Breast epithelium (tissue), 3 donors: Measurements from ENCODE around the gene TMEM63C.

Experiments
- POLR2A ChIP-seq: fragments of 450-650 bp; IDR thresholded peaks from one replicate; pipeline ENCODE4 v1.6.1; 2016; ENCODE audit warnings: antibody characterized with exemption, mild to moderate bottlenecking, moderate library complexity
- POLR2AphosphoS5 ChIP-seq, 3 donors: sonication (generic); formaldehyde crosslinking; IDR thresholded peaks; one replicate each; pipeline ENCODE4 v1.6.1; 2017; ENCODE audit warnings: antibody characterized with exemption in 3 of 3
- TF ChIP-seq, protein P1 (sequence below), 3 donors: fragments of 450-650 bp; IDR thresholded peaks; one replicate each; pipeline ENCODE4 v1.5.1; 2016 to 2017; ENCODE audit warnings: antibody characterized with exemption in 3 of 3, mild to moderate bottlenecking in 3 of 3, moderate library complexity in 3 of 3

DNA sequence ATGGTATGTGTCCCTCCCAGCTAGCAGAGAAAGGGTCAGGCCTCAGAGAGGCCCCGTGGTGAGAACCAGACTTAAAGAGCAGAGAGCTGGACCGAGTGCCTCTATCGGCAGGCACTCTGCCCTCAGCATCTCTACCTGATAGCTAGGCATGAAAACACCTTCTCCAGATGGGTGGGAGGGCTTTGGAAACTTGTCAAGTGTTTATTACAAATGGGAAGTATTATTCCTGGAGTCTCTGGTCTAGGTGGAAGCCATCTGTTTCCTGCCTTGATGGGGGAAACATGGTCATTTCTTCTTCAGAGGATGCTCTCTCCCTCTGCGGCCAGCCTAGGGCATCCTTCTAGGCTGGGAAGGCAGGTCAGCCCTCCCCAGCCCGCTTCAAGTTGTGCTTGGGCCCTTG is 2.3 kb downstream of the TMEM63C start:
- TF ChIP-seq, protein P1, sequence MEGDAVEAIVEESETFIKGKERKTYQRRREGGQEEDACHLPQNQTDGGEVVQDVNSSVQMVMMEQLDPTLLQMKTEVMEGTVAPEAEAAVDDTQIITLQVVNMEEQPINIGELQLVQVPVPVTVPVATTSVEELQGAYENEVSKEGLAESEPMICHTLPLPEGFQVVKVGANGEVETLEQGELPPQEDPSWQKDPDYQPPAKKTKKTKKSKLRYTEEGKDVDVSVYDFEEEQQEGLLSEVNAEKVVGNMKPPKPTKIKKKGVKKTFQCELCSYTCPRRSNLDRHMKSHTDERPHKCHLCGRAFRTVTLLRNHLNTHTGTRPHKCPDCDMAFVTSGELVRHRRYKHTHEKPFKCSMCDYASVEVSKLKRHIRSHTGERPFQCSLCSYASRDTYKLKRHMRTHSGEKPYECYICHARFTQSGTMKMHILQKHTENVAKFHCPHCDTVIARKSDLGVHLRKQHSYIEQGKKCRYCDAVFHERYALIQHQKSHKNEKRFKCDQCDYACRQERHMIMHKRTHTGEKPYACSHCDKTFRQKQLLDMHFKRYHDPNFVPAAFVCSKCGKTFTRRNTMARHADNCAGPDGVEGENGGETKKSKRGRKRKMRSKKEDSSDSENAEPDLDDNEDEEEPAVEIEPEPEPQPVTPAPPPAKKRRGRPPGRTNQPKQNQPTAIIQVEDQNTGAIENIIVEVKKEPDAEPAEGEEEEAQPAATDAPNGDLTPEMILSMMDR (IDR thresholded peaks at IDR 0.05) = no peak
- TF ChIP-seq POLR2A (no peak), POLR2AphosphoS5 (IDR thresholded peaks at IDR 0.05) (no peak)
